Measurements from ENCODE around the gene OR10A3.

- TF ChIP-seq POLR2A (IDR thresholded peaks at IDR 0.05) (no peak), CTCF (IDR thresholded peaks at IDR 0.05) (no peak), EP300 (IDR thresholded peaks at IDR 0.05) (no peak)
Measured at GRCh38 chr11:7982582-7983119, 41.1 kb upstream of the OR10A3 start.
